Measurements from ENCODE around the gene TBXT.
A peak's percentile ranks its signal among the peaks of the same experiment; 100 is the strongest.

The TBXT gene

GRCh38 chr6:166167801-166168615 lies at the start of gene TBXT:
TBXT (minus strand) TSS chr6:166167851; CDS start chr6:166167591, 260 bp downstream.
- H3K27ac ChIP-seq = peak within 1 kb of the TSS; percentile 55
- no peaks in the 10 kb centered on the region for H3K27me3 ChIP-seq (ENCODE audit: insufficient read depth, low read depth, severe bottlenecking)
- H3K9me3 ChIP-seq (ENCODE audit: severe bottlenecking) = no peaks in the 10 kb centered on the region
- peaks cover 8% of the 10 kb centered on the region; the same call in 1 of the 2 replicates for H3K36me3 ChIP-seq
- H3K4me3 ChIP-seq (ENCODE audit: low read depth, low read length) = peak within 1 kb of the TSS; percentile 68
- no peak for TF ChIP-seq CTCF (IDR thresholded peaks at IDR 0.05; ENCODE audit: low read depth, low read length)
- DNase-seq = peak; percentile 59

DNA sequence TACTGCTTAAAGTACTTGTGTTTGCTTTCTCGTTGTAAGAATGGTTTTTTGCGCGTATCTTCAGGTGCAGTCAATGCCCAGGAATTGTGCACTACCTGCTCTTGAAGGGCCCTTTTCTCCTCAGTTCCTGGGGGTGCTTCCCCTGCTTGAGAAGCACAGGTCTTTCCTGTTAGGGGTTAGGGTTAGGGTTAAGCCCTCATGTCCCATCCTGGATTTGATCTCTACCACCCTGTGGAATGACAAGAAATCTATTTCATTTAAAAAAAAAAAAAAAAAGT lies 39.6 kb upstream of the TBXT start:
- H3K27ac ChIP-seq = no peak overlapping the region
- no peaks in the 10 kb centered on the region for H3K27me3 ChIP-seq (ENCODE audit: insufficient read depth, low read depth, severe bottlenecking)

DNA sequence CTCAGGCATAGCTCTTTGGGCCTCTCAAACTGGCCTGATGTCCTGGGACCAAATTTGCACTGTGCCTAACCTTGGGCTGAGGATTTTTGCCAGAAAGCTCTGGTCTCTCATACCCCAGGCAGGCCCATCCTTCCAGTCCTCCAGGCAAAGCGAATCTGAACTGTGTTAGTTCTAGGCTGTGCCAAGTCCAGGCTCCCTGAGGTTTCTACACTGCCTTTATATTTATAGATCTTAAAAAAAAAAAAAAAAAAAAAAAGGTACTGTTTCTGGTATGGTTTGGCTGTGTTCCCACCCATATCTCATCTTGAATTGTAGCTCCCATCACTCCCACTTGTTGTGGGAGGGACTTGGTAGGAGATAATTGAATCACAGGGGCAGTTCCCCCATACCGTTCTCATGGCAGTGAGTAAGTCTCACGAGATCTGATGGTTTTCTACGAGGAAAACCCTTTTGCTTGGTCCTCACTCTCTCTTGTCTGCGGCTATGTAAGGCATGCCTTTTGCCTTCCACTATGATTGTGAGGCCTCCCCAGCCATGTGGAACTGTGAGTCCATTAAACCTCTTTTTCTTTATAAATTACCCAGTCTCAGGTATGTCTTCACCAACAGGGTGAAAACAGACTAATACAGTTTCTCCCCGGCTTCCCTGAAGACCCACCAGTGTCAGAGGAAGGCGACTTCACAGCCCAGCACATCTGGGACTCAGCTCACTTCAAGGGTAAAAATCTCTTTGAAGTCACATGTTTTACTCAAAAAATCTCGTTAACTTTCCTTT lies 39.0 kb upstream of the TBXT start:
- TF ChIP-seq CTCF (IDR thresholded peaks at IDR 0.05; ENCODE audit: low read depth, low read length) = no peak
- DNase-seq = no peak
- H3K27me3 ChIP-seq (ENCODE audit: insufficient read depth, low read depth, severe bottlenecking) = no peaks in the 10 kb centered on the region
- H3K9me3 ChIP-seq (ENCODE audit: severe bottlenecking) = no peaks in the 10 kb centered on the region
- no peak overlapping the region for H3K27ac ChIP-seq
- no peaks in the 10 kb centered on the region for H3K36me3 ChIP-seq
- H3K4me3 ChIP-seq (ENCODE audit: low read depth, low read length) = no peak overlapping the region

More for the DNA sequence above, 39.6 kb upstream of the TBXT start:
- Histone ChIP-seq H3K4me3 (ENCODE audit: low read depth, low read length) (no peak overlapping the region), H3K9me3 (ENCODE audit: severe bottlenecking) (peaks cover 4% of the 10 kb centered on the region), H3K36me3 (no peaks in the 10 kb centered on the region)
- no peak for DNase-seq
- TF ChIP-seq CTCF (IDR thresholded peaks at IDR 0.05; ENCODE audit: low read depth, low read length) = no peak

DNA sequence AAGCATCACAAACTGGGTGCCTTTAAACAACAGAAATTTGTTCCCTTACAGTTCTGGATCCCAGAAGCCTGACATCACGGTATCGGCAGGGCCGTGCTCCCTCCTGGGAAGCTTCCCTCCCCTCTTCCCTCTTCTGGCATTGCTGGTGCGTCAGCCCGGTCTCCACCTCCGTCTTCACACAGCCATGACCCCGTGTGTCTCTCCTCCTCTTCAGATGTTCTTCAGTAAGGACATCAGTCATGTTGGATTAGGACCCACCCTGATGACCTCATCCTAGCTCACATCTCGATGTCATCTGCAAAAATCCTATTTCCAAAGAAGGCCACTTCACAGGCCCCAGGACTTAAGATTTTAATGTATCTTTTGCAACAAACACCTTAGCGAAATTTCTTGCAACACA lies 38.4 kb upstream of the TBXT start:
- H3K36me3 ChIP-seq = no peaks in the 10 kb centered on the region
- H3K27ac ChIP-seq = no peak overlapping the region
- no peak for TF ChIP-seq CTCF (IDR thresholded peaks at IDR 0.05; ENCODE audit: low read depth, low read length)
- H3K27me3 ChIP-seq (ENCODE audit: insufficient read depth, low read depth, severe bottlenecking) = no peaks in the 10 kb centered on the region
- H3K4me3 ChIP-seq (ENCODE audit: low read depth, low read length) = no peak overlapping the region
- DNase-seq = no peak
- no peaks in the 10 kb centered on the region for H3K9me3 ChIP-seq (ENCODE audit: severe bottlenecking)

GRCh38 chr6:166204852-166205650 lies 37.4 kb upstream of the TBXT start:
- no peak for DNase-seq
- no peak for TF ChIP-seq CTCF (IDR thresholded peaks at IDR 0.05; ENCODE audit: low read depth, low read length)
- no peaks in the 10 kb centered on the region for H3K27me3 ChIP-seq (ENCODE audit: insufficient read depth, low read depth, severe bottlenecking)
- H3K27ac ChIP-seq = no peak overlapping the region
- no peaks in the 10 kb centered on the region for H3K36me3 ChIP-seq
- H3K4me3 ChIP-seq (ENCODE audit: low read depth, low read length) = no peak overlapping the region
- H3K9me3 ChIP-seq (ENCODE audit: severe bottlenecking) = no peaks in the 10 kb centered on the region

Data from WERI-Rb-1 (cell line).